ENCODE data around the gene SUMF1.

Gene SUMF1

GRCh38 chr3:4496087-4496452 lies 29.0 kb upstream of the SUMF1 start:
- no peak overlapping the region for H3K27ac ChIP-seq (ENCODE audit: low read depth, low read length)
- no peak overlapping the region for H3K9ac ChIP-seq (ENCODE audit: low read depth, low read length)
- 0 out of 2 replicates have a peak, but pooled peaks cover 9% of the 10 kb centered on the region for H3K4me1 ChIP-seq (ENCODE audit: control insufficient read depth, insufficient read depth, low read length)
- no peaks in the 10 kb centered on the region for H3K9me3 ChIP-seq (ENCODE audit: control insufficient read depth, insufficient read depth, low read length)
- no peak overlapping the region for H3K4me3 ChIP-seq (ENCODE audit: low read depth, low read length)
- H3K36me3 ChIP-seq (ENCODE audit: control insufficient read depth, insufficient read depth, low read length): no peaks in the 10 kb centered on the region
- H3K27me3 ChIP-seq (ENCODE audit: control insufficient read depth, insufficient read depth, low read length): peaks cover 26% of the 10 kb centered on the region

GRCh38 chr3:4495294-4496086 lies 28.4 kb upstream of the SUMF1 start:
- Histone ChIP-seq H3K27me3 (ENCODE audit: control insufficient read depth, insufficient read depth, low read length) (peaks cover 30% of the 10 kb centered on the region), H3K9ac (ENCODE audit: low read depth, low read length) (no peak overlapping the region), H3K4me1 (ENCODE audit: control insufficient read depth, insufficient read depth, low read length) (0 out of 2 replicates have a peak, but pooled peaks cover 9% of the 10 kb centered on the region), H3K36me3 (ENCODE audit: control insufficient read depth, insufficient read depth, low read length) (no peaks in the 10 kb centered on the region), H3K27ac (ENCODE audit: low read depth, low read length) (no peak overlapping the region), H3K9me3 (ENCODE audit: control insufficient read depth, insufficient read depth, low read length) (no peaks in the 10 kb centered on the region), H3K4me3 (ENCODE audit: low read depth, low read length) (no peak overlapping the region)

- no peaks in the 10 kb centered on the region for H3K9me3 ChIP-seq (ENCODE audit: control insufficient read depth, insufficient read depth, low read length)
- H3K4me1 ChIP-seq (ENCODE audit: control insufficient read depth, insufficient read depth, low read length): 0 out of 2 replicates have a peak, but pooled peaks cover 9% of the 10 kb centered on the region
- H3K9ac ChIP-seq (ENCODE audit: low read depth, low read length): no peak overlapping the region
- H3K36me3 ChIP-seq (ENCODE audit: control insufficient read depth, insufficient read depth, low read length): no peaks in the 10 kb centered on the region
- H3K4me3 ChIP-seq (ENCODE audit: low read depth, low read length): 0 out of 2 replicates have a peak overlapping the region, but pooled peaks have one; percentile 82
- peaks cover 30% of the 10 kb centered on the region for H3K27me3 ChIP-seq (ENCODE audit: control insufficient read depth, insufficient read depth, low read length)
- no peak overlapping the region for H3K27ac ChIP-seq (ENCODE audit: low read depth, low read length)
These were observed 27.8 kb upstream of the SUMF1 start for GRCh38 chr3:4494895-4495264.

DNA sequence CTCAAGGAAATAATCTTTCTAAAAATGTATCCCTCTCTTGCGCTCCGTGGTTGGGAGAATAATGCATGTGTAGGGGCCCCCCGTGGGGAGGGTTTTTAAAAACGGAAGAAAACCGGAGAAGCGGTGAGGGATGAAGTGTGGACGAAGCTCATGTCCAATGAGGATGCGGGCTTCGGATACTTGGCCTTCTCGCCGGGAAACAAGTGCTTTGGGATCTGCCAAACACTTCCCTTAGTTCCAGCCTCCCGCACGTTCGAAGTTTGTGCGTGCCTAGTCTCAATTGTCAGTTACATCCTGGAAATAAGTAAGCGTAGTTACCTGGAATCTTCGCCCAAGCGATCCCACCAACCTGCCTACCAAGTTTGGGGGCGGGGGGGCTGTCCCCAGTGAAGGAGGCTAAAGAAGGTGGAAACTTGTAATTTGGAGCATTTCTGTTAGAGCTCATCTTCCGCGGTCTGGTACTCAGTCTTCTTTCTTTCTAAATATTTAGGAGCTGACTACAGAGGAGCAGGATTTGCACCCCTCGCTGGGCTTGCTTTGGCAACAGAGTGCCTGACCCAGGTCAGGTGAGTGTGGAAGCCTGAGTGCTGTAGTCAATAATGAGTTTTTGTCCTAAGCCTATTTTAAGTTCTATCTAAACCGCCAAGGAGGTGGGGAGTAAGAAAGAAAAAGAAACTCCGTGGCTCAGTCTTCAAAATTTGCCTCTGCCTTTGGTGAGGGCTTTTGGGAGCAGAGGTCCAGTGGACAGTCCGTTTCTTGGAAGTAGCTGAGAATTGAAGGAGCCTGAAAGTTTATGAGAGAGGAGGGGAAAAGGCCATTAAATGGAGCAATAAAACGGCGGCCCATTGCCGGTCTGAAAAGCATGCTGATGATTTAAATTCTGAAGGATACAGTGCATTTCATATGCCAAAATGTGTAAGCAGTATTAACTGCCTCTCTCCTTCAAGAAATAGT lies 27.1 kb upstream of the SUMF1 start:
- Histone ChIP-seq H3K4me1 (ENCODE audit: control insufficient read depth, insufficient read depth, low read length) (0 out of 2 replicates have a peak, but pooled peaks cover 9% of the 10 kb centered on the region), H3K9me3 (ENCODE audit: control insufficient read depth, insufficient read depth, low read length) (no peaks in the 10 kb centered on the region), H3K27ac (ENCODE audit: low read depth, low read length) (no peak overlapping the region), H3K27me3 (ENCODE audit: control insufficient read depth, insufficient read depth, low read length) (peaks cover 30% of the 10 kb centered on the region), H3K36me3 (ENCODE audit: control insufficient read depth, insufficient read depth, low read length) (no peaks in the 10 kb centered on the region), H3K4me3 (ENCODE audit: low read depth, low read length) (peak overlapping the region; percentile 82), H3K9ac (ENCODE audit: low read depth, low read length) (no peak overlapping the region)

GRCh38 chr3:4493014-4493940 lies 26.2 kb upstream of the SUMF1 start, which contains the start of gene ITPR1:
Gene ITPR1, plus strand, starts transcription at chr3:4493348. Its CDS starts 23,144 bp downstream, at chr3:4516492.
- no peaks in the 10 kb centered on the region for H3K36me3 ChIP-seq (ENCODE audit: control insufficient read depth, insufficient read depth, low read length)
- H3K9ac ChIP-seq (ENCODE audit: low read depth, low read length): peak within 1 kb of the TSS; percentile 63
- 0 out of 2 replicates have a peak, but pooled peaks cover 9% of the 10 kb centered on the region for H3K4me1 ChIP-seq (ENCODE audit: control insufficient read depth, insufficient read depth, low read length)
- H3K9me3 ChIP-seq (ENCODE audit: control insufficient read depth, insufficient read depth, low read length): no peaks in the 10 kb centered on the region
- H3K27me3 ChIP-seq (ENCODE audit: control insufficient read depth, insufficient read depth, low read length): peaks cover 30% of the 10 kb centered on the region
- peak within 1 kb of the TSS; percentile 82 for H3K4me3 ChIP-seq (ENCODE audit: low read depth, low read length)
- H3K27ac ChIP-seq (ENCODE audit: low read depth, low read length): peak within 1 kb of the TSS; percentile 86

DNA sequence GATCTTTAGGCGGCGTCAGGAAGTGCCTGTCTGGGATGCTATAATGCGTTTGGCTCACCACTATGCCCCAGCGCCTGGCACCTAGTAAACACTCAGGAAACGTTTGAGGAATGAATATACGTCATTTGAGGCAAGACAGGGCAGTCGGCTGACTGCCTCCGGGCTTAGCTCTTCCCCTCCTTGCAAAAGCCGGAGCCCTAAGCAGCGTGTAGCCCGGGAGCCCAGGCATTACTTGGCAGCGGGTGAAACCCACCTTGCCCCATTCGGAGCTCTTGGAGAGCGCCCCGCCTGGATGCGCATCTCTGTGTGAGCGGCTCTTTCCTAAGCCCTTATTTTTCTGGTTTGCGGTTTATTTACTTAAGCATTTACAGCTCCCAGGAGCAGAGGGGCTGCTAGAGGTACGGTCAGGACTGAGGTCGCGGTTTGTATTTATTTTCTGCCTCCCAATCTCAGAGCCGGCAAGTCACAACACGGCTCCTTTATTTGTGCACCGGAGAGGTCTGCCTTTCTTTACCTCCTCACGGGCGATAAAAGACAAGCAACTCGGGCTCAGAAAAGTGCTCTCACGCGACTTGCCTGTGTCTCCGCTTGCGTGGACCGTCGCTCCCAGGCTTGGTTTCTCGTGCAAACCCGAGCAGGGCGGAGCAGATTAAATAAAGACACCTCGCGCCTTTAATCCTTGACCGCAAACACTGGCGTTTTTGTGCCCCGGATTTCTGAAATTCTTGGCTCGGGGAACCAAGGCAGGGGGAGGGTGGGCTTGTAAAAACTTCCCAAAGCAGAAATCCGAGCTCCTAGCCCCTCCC lies 25.3 kb upstream of the SUMF1 start:
- peak overlapping the region; percentile 63 for H3K9ac ChIP-seq (ENCODE audit: low read depth, low read length)
- peaks cover 30% of the 10 kb centered on the region for H3K27me3 ChIP-seq (ENCODE audit: control insufficient read depth, insufficient read depth, low read length)
- no peaks in the 10 kb centered on the region for H3K36me3 ChIP-seq (ENCODE audit: control insufficient read depth, insufficient read depth, low read length)
- 0 out of 2 replicates have a peak, but pooled peaks cover 9% of the 10 kb centered on the region for H3K4me1 ChIP-seq (ENCODE audit: control insufficient read depth, insufficient read depth, low read length)
- H3K9me3 ChIP-seq (ENCODE audit: control insufficient read depth, insufficient read depth, low read length): no peaks in the 10 kb centered on the region
- H3K27ac ChIP-seq (ENCODE audit: low read depth, low read length): peak overlapping the region; percentile 86
- peak overlapping the region; percentile 82 for H3K4me3 ChIP-seq (ENCODE audit: low read depth, low read length)

GRCh38 chr3:4491855-4492207 lies 24.8 kb upstream of the SUMF1 start:
- Histone ChIP-seq H3K9ac (ENCODE audit: low read depth, low read length) (no peak overlapping the region), H3K9me3 (ENCODE audit: control insufficient read depth, insufficient read depth, low read length) (no peaks in the 10 kb centered on the region), H3K36me3 (ENCODE audit: control insufficient read depth, insufficient read depth, low read length) (no peaks in the 10 kb centered on the region), H3K27ac (ENCODE audit: low read depth, low read length) (no peak overlapping the region), H3K27me3 (ENCODE audit: control insufficient read depth, insufficient read depth, low read length) (peaks cover 30% of the 10 kb centered on the region), H3K4me1 (ENCODE audit: control insufficient read depth, insufficient read depth, low read length) (0 out of 2 replicates have a peak, but pooled peaks cover 9% of the 10 kb centered on the region), H3K4me3 (ENCODE audit: low read depth, low read length) (peak overlapping the region; percentile 82)

DNA sequence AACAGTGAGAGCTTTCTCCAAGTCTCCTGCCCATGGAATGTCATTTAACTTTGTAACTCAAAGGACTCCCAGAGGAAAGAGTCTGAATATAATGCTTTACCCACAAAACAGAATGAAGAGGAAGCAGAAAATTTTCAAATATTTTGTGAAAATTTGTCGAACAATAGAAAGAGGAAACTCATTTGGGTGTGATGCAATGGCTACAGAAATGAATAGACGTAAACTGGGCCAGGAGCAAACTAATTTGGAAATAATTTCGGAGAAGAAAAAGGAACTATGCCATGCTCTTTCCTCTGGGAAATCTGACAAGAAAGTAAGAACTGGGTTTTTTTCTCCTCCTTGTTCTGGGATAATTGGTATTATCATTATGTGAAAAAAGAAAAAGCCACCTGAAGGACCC lies 11.2 kb upstream of the SUMF1 start:
- H3K36me3 ChIP-seq (ENCODE audit: control insufficient read depth, insufficient read depth, low read length): no peaks in the 10 kb centered on the region
- no peak overlapping the region for H3K9ac ChIP-seq (ENCODE audit: low read depth, low read length)
- H3K9me3 ChIP-seq (ENCODE audit: control insufficient read depth, insufficient read depth, low read length): no peaks in the 10 kb centered on the region
- no peaks in the 10 kb centered on the region for H3K4me1 ChIP-seq (ENCODE audit: control insufficient read depth, insufficient read depth, low read length)
- H3K4me3 ChIP-seq (ENCODE audit: low read depth, low read length): no peak overlapping the region
- no peaks in the 10 kb centered on the region for H3K27me3 ChIP-seq (ENCODE audit: control insufficient read depth, insufficient read depth, low read length)
- H3K27ac ChIP-seq (ENCODE audit: low read depth, low read length): no peak overlapping the region

GRCh38 chr3:4476496-4476895 lies 9.4 kb upstream of the SUMF1 start:
- no peaks in the 10 kb centered on the region for H3K4me1 ChIP-seq (ENCODE audit: control insufficient read depth, insufficient read depth, low read length)
- H3K27ac ChIP-seq (ENCODE audit: low read depth, low read length): no peak overlapping the region
- H3K9ac ChIP-seq (ENCODE audit: low read depth, low read length): no peak overlapping the region
- no peaks in the 10 kb centered on the region for H3K9me3 ChIP-seq (ENCODE audit: control insufficient read depth, insufficient read depth, low read length)
- no peaks in the 10 kb centered on the region for H3K36me3 ChIP-seq (ENCODE audit: control insufficient read depth, insufficient read depth, low read length)
- H3K27me3 ChIP-seq (ENCODE audit: control insufficient read depth, insufficient read depth, low read length): no peaks in the 10 kb centered on the region
- H3K4me3 ChIP-seq (ENCODE audit: low read depth, low read length): no peak overlapping the region

- no peaks in the 10 kb centered on the region for H3K4me1 ChIP-seq (ENCODE audit: control insufficient read depth, insufficient read depth, low read length)
- no peak overlapping the region for H3K4me3 ChIP-seq (ENCODE audit: low read depth, low read length)
- no peaks in the 10 kb centered on the region for H3K9me3 ChIP-seq (ENCODE audit: control insufficient read depth, insufficient read depth, low read length)
- no peak overlapping the region for H3K9ac ChIP-seq (ENCODE audit: low read depth, low read length)
- no peak overlapping the region for H3K27ac ChIP-seq (ENCODE audit: low read depth, low read length)
- H3K36me3 ChIP-seq (ENCODE audit: control insufficient read depth, insufficient read depth, low read length): no peaks in the 10 kb centered on the region
- H3K27me3 ChIP-seq (ENCODE audit: control insufficient read depth, insufficient read depth, low read length): no peaks in the 10 kb centered on the region
These were observed 8.7 kb upstream of the SUMF1 start for GRCh38 chr3:4475804-4476203.
